SK-N-SH (cell line): ENCODE data around the gene AMPD2.

ENCODE experiments used
- EP300 ChIP-seq, 2 experiments: IDR thresholded peaks; 2 replicates each; pipeline versions ENCODE4 v1.4.0 to v1.6.1; 2012; ENCODE audit warnings: borderline replicate concordance in 1 of 2, low read depth in 1 of 2, low read length in 1 of 2
- EZH2phosphoT487 ChIP-seq: fragments of 200-600 bp; sonication (generic); IDR thresholded peaks from 2 replicates; pipeline ENCODE4 v1.6.1; 2017; ENCODE audit warnings: low read depth, mixed run types, mild to moderate bottlenecking, antibody characterized with exemption, moderate library complexity, borderline replicate concordance
- GABPA ChIP-seq: IDR thresholded peaks from 2 replicates; pipeline ENCODE4 v1.4.0; 2012; ENCODE audit warnings: low read depth, mild to moderate bottlenecking
- JUND ChIP-seq: IDR thresholded peaks from 2 replicates; pipeline ENCODE4 v1.4.0; 2012
- MXI1 ChIP-seq: IDR thresholded peaks from 2 replicates; pipeline ENCODE4 v1.6.1; 2012; ENCODE audit warnings: mild to moderate bottlenecking, low read depth, low read length, improper control_type of control experiment
- POLR2AphosphoS5 ChIP-seq: IDR thresholded peaks from 2 replicates; pipeline ENCODE4 v1.6.1; 2012; ENCODE audit warnings: low read depth, low read length
- SMC3 ChIP-seq: IDR thresholded peaks from 2 replicates; pipeline ENCODE4 v1.6.1; 2012; ENCODE audit warnings: low read depth, low read length, improper control_type of control experiment
- TEAD4 ChIP-seq: IDR thresholded peaks from 2 replicates; pipeline ENCODE4 v1.4.0; 2012; ENCODE audit warnings: mild to moderate bottlenecking, borderline replicate concordance; ENCODE audit not compliant: insufficient read depth
- YY1 ChIP-seq: IDR thresholded peaks from 2 replicates; pipeline ENCODE4 v1.4.0; 2012; ENCODE audit warnings: low read depth, mild to moderate bottlenecking
- TF ChIP-seq, protein P1 (sequence below): fragments of 200-600 bp; sonication (generic); IDR thresholded peaks from 2 replicates; pipeline ENCODE4 v1.6.1; 2017; ENCODE audit warnings: antibody characterized with exemption, mild to moderate bottlenecking, moderate library complexity
- TF ChIP-seq, protein P2 (sequence below): IDR thresholded peaks from 2 replicates; pipeline ENCODE4 v1.6.1; 2012; ENCODE audit warnings: mild to moderate bottlenecking, low read depth, low read length, moderate library complexity
- TF ChIP-seq, protein P3 (sequence below): IDR thresholded peaks from 2 replicates; pipeline ENCODE4 v1.4.0; 2012; ENCODE audit warnings: low read depth, borderline replicate concordance
- TF ChIP-seq, protein P4 (sequence below): IDR thresholded peaks from 2 replicates; pipeline ENCODE4 v1.4.0; 2012; ENCODE audit warnings: low read depth
- TF ChIP-seq, protein P5 (sequence below): IDR thresholded peaks from 2 replicates; pipeline ENCODE4 v1.4.0; 2012; ENCODE audit warnings: low read depth, borderline replicate concordance

DNA sequence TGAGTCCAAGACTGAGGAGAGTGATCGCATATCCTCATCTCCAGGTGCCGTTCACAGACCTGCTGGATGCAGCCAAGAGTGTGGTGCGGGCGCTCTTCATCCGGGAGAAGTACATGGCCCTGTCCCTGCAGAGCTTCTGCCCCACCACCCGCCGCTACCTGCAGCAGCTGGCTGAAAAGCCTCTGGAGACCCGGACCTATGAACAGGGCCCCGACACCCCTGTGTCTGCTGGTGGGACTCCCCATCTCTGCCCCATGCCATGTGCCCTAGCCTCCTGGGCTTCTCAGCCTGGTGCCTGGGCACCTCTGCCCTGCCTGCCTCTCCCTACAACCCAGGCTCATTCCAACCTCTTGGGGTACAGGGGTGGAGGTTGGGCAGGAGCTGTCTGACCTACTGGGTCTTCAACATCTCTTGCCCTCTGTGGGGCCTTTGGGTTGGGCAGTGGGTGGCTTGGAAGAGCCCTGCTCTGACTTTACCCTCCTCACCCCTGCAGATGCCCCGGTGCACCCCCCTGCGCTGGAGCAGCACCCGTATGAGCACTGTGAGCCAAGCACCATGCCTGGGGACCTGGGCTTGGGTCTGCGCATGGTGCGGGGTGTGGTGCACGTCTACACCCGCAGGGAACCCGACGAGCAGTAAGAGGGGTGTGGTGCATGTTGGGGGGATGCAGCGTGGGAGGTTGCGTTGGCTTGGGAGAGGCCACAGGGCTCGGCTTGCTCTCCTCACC, 7.2 kb downstream of the AMPD2 start:
- TF ChIP-seq, protein P1, sequence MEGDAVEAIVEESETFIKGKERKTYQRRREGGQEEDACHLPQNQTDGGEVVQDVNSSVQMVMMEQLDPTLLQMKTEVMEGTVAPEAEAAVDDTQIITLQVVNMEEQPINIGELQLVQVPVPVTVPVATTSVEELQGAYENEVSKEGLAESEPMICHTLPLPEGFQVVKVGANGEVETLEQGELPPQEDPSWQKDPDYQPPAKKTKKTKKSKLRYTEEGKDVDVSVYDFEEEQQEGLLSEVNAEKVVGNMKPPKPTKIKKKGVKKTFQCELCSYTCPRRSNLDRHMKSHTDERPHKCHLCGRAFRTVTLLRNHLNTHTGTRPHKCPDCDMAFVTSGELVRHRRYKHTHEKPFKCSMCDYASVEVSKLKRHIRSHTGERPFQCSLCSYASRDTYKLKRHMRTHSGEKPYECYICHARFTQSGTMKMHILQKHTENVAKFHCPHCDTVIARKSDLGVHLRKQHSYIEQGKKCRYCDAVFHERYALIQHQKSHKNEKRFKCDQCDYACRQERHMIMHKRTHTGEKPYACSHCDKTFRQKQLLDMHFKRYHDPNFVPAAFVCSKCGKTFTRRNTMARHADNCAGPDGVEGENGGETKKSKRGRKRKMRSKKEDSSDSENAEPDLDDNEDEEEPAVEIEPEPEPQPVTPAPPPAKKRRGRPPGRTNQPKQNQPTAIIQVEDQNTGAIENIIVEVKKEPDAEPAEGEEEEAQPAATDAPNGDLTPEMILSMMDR = no peak
- TF ChIP-seq, protein P2, sequence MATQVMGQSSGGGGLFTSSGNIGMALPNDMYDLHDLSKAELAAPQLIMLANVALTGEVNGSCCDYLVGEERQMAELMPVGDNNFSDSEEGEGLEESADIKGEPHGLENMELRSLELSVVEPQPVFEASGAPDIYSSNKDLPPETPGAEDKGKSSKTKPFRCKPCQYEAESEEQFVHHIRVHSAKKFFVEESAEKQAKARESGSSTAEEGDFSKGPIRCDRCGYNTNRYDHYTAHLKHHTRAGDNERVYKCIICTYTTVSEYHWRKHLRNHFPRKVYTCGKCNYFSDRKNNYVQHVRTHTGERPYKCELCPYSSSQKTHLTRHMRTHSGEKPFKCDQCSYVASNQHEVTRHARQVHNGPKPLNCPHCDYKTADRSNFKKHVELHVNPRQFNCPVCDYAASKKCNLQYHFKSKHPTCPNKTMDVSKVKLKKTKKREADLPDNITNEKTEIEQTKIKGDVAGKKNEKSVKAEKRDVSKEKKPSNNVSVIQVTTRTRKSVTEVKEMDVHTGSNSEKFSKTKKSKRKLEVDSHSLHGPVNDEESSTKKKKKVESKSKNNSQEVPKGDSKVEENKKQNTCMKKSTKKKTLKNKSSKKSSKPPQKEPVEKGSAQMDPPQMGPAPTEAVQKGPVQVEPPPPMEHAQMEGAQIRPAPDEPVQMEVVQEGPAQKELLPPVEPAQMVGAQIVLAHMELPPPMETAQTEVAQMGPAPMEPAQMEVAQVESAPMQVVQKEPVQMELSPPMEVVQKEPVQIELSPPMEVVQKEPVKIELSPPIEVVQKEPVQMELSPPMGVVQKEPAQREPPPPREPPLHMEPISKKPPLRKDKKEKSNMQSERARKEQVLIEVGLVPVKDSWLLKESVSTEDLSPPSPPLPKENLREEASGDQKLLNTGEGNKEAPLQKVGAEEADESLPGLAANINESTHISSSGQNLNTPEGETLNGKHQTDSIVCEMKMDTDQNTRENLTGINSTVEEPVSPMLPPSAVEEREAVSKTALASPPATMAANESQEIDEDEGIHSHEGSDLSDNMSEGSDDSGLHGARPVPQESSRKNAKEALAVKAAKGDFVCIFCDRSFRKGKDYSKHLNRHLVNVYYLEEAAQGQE = no peak
- no peak for TF ChIP-seq SMC3
- no peak for TF ChIP-seq EZH2phosphoT487
- no peak for TF ChIP-seq MXI1
- TF ChIP-seq EP300 (IDR thresholded peaks at IDR 0.05; ENCODE audit: borderline replicate concordance in 1 of 2, low read depth in 1 of 2, low read length in 1 of 2) = no peak
- TF ChIP-seq JUND = no peak
- TF ChIP-seq TEAD4 = no peak
- TF ChIP-seq, protein P3, sequence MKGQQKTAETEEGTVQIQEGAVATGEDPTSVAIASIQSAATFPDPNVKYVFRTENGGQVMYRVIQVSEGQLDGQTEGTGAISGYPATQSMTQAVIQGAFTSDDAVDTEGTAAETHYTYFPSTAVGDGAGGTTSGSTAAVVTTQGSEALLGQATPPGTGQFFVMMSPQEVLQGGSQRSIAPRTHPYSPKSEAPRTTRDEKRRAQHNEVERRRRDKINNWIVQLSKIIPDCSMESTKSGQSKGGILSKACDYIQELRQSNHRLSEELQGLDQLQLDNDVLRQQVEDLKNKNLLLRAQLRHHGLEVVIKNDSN = no peak
- TF ChIP-seq GABPA = no peak
- TF ChIP-seq, protein P4, sequence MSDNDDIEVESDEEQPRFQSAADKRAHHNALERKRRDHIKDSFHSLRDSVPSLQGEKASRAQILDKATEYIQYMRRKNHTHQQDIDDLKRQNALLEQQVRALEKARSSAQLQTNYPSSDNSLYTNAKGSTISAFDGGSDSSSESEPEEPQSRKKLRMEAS = no peak
- TF ChIP-seq, protein P5, sequence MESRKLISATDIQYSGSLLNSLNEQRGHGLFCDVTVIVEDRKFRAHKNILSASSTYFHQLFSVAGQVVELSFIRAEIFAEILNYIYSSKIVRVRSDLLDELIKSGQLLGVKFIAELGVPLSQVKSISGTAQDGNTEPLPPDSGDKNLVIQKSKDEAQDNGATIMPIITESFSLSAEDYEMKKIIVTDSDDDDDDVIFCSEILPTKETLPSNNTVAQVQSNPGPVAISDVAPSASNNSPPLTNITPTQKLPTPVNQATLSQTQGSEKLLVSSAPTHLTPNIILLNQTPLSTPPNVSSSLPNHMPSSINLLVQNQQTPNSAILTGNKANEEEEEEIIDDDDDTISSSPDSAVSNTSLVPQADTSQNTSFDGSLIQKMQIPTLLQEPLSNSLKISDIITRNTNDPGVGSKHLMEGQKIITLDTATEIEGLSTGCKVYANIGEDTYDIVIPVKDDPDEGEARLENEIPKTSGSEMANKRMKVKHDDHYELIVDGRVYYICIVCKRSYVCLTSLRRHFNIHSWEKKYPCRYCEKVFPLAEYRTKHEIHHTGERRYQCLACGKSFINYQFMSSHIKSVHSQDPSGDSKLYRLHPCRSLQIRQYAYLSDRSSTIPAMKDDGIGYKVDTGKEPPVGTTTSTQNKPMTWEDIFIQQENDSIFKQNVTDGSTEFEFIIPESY = no peak
- no peak for TF ChIP-seq POLR2AphosphoS5
- TF ChIP-seq YY1 = no peak
